BE2C (cell line): ENCODE measurements around the gene MYO10.

Source experiments
- DNase-seq: peaks from one replicate; pipeline ENCODE4 v3.0.0-alpha.2; 2020
- H3K27me3 ChIP-seq: fragments of 250-450 bp; sonication (Bioruptor Pico); 2 replicates; pipeline ENCODE4 v1.5.1; 2020; ENCODE audit warnings: mild to moderate bottlenecking
- H3K36me3 ChIP-seq: fragments of 250-450 bp; sonication (Bioruptor Pico); 2 replicates; pipeline ENCODE4 v1.5.1; 2020; ENCODE audit warnings: mild to moderate bottlenecking
- H3K4me1 ChIP-seq: fragments of 250-450 bp; sonication (Bioruptor Pico); 2 replicates; pipeline ENCODE4 v1.5.1; 2020
- H3K4me3 ChIP-seq: 2 replicates; pipeline ENCODE4 v1.5.1; 2011; ENCODE audit warnings: low read depth, low read length
- H3K9me3 ChIP-seq: fragments of 250-450 bp; sonication (Bioruptor Pico); 2 replicates; pipeline ENCODE4 v1.5.1; 2020
- TF ChIP-seq, protein P1 (sequence below): IDR thresholded peaks from 2 replicates; pipeline ENCODE4 v1.5.1; 2012; ENCODE audit warnings: mild to moderate bottlenecking, low read depth, low read length

MYO10 gene

DNA sequence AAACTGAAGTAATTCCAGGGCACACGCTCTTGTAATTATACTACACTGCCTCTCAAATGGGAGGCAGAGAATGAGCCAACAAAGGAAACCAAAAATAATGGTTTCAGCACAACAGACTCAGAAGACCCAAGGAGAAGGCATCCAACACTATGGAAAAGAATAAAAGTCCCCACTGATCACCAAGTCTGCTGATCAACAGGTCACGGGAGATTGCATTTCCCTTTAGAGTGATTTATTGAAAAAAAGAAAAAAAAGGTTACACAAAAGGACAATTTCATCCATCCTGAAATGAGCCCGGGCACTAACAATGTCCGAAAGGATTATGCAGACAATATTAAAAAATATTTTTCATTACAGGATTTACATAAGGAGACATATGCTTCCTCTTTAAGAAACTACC lies 28.8 kb downstream of the MYO10 start:
- no peak overlapping the region for H3K4me3 ChIP-seq
- TF ChIP-seq, protein P1, sequence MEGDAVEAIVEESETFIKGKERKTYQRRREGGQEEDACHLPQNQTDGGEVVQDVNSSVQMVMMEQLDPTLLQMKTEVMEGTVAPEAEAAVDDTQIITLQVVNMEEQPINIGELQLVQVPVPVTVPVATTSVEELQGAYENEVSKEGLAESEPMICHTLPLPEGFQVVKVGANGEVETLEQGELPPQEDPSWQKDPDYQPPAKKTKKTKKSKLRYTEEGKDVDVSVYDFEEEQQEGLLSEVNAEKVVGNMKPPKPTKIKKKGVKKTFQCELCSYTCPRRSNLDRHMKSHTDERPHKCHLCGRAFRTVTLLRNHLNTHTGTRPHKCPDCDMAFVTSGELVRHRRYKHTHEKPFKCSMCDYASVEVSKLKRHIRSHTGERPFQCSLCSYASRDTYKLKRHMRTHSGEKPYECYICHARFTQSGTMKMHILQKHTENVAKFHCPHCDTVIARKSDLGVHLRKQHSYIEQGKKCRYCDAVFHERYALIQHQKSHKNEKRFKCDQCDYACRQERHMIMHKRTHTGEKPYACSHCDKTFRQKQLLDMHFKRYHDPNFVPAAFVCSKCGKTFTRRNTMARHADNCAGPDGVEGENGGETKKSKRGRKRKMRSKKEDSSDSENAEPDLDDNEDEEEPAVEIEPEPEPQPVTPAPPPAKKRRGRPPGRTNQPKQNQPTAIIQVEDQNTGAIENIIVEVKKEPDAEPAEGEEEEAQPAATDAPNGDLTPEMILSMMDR: no peak
- no peaks in the 10 kb centered on the region for H3K27me3 ChIP-seq
- no peaks in the 10 kb centered on the region for H3K4me1 ChIP-seq
- H3K36me3 ChIP-seq: no peaks in the 10 kb centered on the region
- no peak for DNase-seq
- no peaks in the 10 kb centered on the region for H3K9me3 ChIP-seq

DNA sequence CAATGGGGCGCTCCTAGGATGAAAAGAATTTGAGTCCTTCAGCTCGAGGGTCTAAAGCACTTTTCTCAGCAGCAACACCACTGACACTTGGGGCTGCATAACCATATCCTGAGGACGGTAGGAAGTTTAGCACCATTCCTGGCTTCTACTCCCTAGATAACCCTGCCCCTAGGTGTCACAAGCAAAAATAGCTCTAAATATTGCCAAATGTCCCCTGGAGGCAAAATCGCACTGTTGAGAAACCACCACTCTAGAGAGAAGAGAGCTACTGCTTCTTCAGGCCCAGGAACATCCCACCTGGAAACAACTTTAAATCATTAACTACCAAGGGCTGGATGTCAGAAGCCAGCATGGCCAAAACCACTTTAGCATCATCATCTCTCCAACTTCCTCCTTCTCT lies 29.8 kb downstream of the MYO10 start:
- Histone ChIP-seq H3K9me3 (no peaks in the 10 kb centered on the region), H3K27me3 (no peaks in the 10 kb centered on the region), H3K36me3 (no peaks in the 10 kb centered on the region), H3K4me1 (no peaks in the 10 kb centered on the region), H3K4me3 (no peak overlapping the region)
- TF ChIP-seq, protein P1: no peak
- DNase-seq: no peak

DNA sequence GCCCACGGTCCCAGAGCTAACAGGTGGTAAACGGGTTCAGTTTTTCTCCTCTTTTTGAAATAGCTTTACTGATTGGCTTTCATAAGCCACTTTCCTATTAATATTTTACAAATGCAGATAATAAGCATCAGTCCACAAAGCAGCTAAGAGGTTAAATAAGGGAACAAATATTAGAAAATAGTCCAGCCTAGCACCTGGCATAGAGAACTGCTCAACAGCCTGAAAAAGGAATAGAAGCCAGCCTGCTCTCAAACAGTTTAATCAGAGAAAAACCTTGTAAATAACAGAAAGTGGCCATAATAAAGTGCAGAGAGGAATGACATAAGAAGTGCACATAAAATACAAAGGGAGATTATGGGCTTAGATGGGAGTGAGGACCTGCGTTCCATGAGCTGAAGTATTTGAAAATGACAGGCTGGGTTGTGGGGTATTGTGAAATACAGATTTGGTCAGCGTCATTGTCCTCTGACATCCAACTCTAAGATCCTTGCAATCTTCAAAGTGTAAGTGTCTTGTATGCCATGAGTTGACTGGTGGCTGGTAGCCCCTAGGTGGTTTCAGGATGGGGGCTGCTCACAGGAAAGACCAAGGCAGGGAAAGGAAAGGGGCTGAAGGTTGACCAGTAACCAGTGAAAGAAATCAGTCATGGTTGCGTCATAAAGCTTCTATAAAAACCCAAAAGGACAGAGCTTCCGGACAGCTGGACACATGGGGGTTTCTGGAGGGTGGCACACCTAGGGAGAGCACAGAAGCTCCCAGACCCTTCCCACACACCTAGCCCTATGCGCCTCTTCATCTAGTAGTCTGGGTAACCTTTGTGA lies 32.4 kb downstream of the MYO10 start:
- Histone ChIP-seq H3K36me3 (no peaks in the 10 kb centered on the region), H3K27me3 (no peaks in the 10 kb centered on the region; the same call in 1 of the 2 replicates), H3K9me3 (no peaks in the 10 kb centered on the region), H3K4me3 (no peak overlapping the region), H3K4me1 (no peaks in the 10 kb centered on the region)
- TF ChIP-seq, protein P1: no peak
- DNase-seq: no peak

DNA sequence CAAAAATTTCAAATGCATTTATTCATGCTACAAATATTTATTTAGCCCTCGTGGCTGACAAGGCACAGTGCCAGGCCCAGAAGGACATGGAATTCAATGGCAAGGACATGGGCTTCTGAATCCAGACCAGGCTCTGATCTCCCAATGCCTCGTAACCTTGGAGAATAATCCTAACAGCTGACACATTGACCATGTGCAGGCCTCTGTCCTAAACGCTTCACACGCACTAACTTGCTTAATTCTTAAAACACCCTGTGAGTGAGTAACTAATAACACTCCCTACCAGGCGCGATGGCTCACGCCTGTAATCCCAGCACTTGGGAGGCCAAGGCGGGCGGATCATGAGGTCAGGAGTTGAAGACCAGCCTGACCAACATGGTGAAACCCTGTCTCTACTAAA lies 33.2 kb downstream of the MYO10 start:
- TF ChIP-seq, protein P1: no peak
- Histone ChIP-seq H3K9me3 (no peaks in the 10 kb centered on the region), H3K27me3 (no peaks in the 10 kb centered on the region; the same call in 1 of the 2 replicates), H3K36me3 (no peaks in the 10 kb centered on the region), H3K4me1 (no peaks in the 10 kb centered on the region), H3K4me3 (no peak overlapping the region)
- no peak for DNase-seq

DNA sequence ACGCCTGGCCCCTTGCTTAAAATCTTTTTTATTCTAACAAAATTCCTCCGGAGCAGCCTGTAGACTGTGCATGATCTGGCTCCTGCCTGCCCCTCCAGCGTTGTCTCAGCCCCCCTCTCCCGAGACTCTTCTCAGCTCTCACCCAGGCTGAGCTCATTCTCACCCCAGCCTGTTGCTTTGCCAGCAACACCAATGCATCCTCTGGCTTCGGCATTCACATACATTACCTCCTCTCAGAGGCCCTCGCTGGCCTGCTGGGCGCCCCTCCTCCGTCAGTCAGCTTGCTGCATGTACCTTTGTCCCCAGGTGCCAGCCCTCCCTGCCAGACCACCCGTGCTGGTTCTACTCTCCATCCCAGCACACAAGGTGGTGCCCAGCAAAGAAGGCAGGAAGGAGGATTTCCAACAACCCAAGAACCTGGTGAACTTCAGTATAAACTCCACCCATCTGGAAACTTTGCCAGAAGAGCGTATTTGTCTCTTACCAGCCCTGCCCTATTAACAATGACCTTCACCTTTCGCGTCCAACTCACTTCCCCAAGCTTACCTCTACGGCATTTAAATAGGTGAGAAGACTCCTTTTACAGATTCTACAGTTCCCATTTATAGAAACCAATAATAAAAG lies 35.0 kb downstream of the MYO10 start:
- TF ChIP-seq, protein P1: no peak
- H3K4me3 ChIP-seq: no peak overlapping the region
- H3K36me3 ChIP-seq: no peaks in the 10 kb centered on the region
- H3K4me1 ChIP-seq: no peaks in the 10 kb centered on the region
- no peaks in the 10 kb centered on the region for H3K9me3 ChIP-seq
- DNase-seq: no peak
- no peaks in the 10 kb centered on the region; the same call in 1 of the 2 replicates for H3K27me3 ChIP-seq

DNA sequence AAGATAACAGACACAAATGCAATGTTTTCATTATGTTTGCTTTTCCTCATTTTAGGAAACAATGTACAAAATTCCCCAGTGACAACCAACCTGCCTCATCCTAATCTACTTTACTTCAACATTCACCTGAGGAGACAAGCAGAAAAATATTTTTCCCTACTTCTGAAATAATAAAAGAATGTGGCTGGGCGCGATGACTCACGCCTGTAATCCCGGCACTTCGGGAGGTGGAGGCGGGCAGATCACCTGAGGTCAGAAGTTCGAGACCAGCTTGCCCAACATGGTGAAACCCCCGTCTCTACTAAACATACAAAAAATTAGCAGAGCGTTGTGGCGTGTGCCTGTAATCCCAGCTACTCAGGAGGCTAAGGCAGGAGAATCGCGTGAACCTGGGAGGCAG lies 36.9 kb downstream of the MYO10 start:
- Histone ChIP-seq H3K36me3 (no peaks in the 10 kb centered on the region), H3K4me3 (no peak overlapping the region), H3K27me3 (no peaks in the 10 kb centered on the region; the same call in 1 of the 2 replicates), H3K9me3 (no peaks in the 10 kb centered on the region), H3K4me1 (no peaks in the 10 kb centered on the region)
- TF ChIP-seq, protein P1: no peak
- DNase-seq: no peak
